ENCODE data around the gene SORCS2.

SORCS2 gene

DNA sequence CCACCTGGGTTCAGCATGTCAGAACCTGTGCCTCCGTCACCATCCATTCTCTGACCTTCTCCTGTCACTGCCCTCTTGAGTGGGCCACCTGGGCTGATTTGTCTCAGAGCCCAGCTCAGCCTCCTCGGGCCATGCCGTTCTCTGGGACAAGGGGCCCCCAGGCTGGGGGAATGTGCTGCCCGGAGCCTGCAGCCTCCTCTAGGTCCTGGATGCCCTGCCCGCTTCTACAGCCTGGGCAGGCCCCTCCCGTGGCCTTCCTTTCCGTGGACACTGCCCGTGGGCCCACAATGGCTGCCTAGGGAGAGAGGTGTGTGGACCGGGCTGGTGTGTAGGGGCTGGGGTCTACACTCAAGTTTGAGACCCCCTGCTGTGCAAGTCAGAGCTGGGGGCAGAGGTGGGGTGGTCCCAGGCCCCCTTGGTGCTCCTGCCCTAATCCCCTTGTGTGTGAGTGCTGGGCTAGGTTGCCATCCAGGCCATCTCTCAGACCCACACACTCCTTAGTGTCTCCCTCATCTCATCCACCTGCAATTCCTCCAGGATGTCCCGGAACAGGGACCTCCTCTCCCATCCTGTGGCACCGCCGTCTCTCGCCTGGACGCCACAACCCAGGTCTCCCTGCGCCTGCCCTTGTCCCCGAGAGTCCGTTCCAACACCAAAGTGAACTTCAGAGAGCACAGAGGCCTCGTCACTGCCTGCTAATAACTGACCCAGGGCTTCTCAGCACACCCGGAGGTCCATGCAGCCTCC is 230.0 kb downstream of the SORCS2 start:
- no peak for DNase-seq

DNA sequence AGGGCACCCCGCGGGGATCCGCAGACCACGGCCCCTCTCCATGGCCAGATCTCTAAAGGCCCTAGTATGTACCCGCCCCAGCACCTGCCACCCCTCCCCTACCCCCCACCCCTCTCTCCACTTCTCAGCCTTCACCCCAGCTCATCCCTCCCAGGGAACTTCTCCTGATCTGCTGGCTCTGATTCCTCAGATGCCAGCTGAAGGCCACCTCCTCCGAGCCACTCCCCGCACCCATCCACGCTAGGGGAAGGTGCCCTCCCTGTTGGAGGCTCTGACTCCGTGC is 230.5 kb downstream of the SORCS2 start:
- DNase-seq: no peak

DNA sequence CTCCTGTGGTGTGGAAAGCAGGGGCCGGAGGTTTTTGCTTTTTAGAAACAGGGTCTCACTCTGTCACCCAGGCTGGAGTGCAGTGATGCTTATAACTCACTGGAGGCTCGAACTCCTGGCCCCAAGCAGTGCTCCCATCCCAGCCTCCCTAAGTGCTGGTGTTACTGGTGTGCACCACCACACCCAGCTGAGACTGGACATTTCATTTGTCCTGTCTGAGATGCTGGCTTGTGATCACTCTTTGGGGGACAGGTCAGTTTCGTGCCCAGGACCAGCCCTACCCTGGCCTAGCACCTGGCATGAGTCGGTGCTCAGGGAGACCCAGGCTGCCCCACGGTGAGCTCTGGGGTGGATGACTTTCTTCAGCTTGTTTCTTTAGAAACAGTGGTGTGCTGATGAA is 231.1 kb downstream of the SORCS2 start:
- no peak for DNase-seq

DNA sequence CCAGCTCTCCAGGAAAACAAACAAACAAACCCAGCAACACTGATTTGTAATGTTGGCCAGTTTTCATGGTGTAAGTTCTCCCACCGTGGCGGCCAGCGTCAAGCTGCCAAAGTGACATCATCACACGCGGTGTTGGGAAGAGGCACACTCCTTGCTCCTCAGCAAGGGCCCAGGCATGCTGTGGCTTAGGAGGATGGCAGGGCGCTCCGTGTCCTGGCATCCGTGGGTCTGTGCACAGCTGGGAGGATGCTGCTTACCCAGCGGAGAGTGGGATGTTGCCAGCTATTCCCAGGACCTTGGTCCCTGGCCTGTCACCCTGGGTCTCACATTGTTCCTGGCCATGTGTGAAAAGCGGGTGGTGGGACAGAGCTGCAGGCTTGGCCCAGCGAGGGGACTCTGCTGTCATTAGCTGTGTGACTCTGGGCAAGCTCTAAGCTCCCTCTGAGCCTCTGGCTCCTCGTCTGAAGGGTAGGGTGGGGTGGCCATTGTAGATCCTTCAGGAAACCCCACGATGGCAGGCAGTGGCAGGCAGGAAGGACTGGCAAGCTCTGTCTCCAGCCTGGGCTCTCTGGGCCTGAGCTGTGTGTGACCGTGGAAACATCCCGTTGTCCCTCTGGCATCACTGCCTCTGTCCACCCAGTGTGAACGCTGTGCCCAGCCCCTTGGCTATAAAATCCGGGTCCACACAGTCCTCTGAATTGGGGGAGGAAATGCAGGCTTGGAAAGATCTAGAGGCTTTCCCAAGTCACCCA is 231.6 kb downstream of the SORCS2 start:
- no peak for DNase-seq

DNA sequence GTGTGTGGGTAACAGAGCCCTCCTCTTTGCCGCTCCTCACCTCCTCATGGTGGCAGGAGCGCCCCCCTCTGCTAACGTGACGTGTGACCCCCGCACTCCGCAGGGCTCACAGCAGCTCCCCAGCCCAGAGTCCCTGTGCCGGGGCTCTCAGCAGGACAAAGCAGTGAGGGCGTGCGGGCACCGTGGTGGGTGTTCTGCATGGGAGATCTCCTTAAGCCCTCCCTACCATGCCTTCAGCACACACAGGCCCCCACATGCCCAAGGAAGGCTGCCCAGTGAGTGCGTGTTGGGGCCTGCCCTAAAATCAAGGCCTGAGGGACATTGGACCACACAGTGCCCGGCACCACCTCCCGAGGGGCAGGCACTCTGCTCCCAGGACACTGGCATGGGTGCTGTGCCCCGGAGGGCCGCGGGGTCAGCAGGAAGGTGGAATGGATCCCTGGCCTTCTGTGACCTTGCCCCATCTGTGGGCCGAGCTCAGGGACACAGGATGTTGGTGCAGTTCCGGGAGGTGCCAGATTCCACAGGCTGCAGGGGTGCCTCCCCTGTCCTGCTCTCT is 232.3 kb downstream of the SORCS2 start:
- DNase-seq: no peak

DNA sequence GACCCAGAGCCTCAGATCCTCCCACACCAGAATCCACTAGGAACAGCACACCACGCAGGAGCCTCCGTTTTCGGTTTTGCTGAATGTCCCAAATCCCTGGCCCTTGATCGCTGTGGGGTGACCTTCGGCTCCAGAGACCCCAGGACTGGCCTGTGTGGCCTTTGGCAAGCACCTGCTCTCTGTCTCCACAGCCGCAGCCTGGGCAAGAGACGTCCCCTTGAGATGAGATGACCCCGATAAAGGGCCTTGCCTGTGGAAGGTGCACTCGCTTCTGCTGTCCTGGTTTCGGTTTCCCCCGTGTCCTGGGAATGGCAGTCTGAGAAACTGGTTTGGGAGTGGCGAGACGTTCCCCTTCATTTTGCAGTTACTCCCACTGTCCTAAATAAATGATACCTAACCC is 232.8 kb downstream of the SORCS2 start:
- no peak for DNase-seq

DNA sequence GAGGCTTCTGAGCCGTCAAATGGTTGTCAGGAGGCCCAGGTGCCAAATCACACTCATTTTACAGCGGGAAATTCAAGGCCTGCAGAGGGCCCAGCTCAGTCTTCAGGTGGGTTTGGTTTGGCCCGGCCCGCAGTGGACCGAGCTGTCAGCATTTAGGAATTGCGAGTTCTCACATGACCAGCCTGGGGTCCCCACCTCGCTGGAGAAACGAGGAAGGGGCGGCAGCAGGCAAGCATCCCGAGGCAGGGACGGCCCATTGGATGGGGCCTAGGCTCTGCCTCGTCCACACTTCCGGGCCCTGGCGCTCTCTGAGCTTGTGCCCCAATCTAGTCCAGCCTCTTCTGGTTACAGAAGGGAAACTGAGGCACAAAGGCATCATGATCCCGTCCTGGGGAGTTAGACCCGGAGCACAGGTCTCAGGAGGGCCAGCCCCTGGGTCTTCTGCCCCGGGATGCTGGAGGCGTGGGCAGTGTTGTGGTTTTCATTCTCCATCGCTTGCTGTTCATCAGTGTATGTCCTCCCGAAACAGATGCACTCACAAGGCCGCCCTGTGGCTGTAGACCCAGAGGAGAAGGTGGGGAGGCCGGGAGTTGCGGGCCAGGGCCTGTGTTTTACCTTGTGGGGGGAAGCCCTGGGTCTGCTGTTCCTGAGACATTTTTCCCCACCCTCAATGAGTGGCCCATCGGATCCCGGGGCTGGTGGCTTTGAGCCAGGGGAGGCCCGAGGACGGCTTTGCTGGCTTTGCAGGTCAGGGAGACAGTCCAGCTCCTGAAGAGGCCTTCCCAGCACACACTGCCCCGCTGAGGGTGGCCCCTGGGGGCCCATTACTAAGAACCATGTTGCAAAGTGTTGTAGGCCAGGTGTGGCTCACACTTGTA is 233.5 kb downstream of the SORCS2 start:
- no peak for DNase-seq

DNA sequence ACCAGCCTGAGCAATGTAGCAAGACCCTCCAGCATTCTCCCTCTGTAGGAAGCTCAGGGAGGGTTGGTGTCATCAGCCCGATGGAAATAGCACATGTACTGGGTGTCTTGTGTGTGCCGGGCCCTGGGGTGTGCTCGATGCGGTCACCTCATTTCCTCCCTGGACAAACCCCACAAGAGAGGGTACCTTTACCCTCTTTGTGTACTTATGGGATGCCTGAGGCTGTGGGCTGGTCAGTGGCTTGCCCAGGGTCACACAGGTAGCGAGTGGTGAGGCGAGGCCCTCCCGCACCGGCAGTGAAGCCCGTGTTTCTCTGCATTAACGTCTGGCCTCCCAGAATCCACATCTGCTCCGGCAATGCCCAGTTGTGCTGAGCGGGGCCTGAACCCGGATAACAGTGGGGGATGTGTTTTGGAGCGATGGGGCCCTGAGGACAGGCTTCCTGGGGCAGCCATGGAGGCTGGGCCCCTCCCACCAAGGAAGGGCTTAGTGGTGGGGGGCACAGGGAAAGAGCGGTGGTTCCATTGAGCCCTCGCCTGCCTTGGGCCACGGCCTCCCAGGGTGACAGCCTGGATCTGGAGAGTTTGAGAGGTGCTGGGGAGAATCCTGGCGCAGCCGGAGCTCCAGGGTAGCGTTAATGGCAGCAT is 234.3 kb downstream of the SORCS2 start:
- DNase-seq: no peak

DNA sequence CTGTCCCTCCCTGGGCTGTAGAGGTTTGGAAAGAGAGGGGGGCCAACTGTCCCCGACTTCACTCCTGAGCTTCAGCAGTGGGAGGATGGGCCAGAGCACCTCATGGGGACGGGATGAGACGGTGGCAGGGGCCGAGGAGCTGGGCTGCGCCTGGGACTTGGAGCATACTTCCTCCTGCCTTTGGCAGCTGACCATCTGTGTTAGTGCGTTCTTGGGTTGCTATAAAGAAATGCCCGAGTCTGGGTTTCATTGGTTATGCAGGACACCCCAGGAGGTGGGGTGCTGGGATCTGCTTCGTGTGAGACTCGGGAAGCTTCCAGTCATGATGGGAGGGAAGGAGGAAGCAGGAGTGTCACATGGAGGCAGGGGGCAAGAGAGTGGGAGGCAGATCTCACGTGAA is 235.0 kb downstream of the SORCS2 start:
- DNase-seq: no peak

DNA sequence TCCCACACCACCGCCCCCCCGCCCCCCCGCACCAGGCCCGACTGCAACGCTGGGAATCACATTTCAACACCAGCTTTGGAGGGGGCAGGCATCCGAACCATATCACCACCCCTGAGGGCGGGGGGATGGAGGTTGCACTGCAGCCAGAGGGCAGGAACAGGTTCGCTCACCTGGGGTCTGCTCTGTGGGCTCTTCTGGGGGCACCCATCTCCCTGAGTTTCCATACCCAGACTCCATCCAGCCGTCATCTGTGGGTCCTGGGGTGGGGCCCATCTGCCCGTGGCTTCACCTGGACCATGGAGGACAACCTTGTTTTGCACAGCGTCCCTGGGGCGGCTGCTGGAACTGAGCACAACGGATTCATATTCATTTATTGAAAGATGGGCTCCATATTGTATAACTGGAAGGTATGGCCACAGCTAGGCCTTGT is 235.5 kb downstream of the SORCS2 start:
- no peak for DNase-seq

DNA sequence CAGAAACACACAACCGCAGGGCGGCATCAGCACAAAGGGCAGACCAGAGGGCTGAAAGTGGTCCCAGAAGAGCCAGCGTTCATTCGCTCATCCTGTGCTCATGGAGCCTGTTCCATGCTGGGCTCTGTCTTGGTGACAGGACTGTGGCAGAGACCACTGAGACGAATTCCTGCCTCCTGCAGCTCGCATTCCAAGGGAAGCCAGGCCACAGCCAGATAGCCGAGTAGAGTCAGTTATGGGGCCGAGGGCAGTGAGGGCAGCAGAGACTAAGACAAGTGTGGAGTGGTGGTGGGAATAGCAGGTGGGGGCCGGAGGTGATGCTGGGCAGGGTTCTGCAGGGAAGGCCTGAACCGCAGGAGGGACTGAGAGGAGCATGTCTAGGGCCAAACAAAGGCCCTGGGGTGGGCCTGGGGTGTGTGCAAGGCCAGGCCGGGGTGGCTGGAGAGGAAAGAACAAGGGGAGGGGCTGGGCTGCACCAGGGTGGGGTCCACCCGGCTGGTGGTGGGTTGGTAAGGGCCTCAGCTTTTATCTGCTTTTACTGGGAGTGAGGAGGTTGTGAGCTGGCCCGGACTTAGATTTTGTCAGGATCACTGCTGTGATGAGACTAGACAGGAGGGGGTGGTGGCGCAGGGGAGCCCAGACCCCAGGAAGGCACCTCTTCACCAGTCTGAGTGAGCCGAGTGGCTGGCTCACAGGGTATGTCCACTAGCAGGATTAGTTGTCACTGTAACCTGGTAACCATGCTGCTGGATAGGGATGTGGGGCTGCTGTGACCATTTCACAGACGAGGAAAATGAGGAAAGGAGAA is 236.1 kb downstream of the SORCS2 start:
- no peak for DNase-seq

DNA sequence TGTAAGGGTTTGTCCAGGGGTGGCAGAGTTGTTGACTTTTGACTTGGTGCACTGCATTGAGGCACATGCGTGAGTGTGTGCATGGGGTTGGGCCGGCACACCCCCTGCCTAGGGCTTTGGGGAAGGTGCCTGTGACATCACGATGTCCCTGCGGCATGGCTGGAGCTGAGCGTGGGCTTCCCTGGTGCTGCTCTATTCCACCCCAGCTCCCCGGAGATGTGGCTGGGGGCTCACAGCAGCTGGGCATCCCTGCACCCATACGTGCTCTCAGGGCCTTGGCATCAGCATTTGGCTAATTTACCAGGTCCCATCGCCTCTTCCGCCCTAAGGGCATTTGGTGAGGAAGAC is 236.7 kb downstream of the SORCS2 start:
- no peak for DNase-seq

DNA sequence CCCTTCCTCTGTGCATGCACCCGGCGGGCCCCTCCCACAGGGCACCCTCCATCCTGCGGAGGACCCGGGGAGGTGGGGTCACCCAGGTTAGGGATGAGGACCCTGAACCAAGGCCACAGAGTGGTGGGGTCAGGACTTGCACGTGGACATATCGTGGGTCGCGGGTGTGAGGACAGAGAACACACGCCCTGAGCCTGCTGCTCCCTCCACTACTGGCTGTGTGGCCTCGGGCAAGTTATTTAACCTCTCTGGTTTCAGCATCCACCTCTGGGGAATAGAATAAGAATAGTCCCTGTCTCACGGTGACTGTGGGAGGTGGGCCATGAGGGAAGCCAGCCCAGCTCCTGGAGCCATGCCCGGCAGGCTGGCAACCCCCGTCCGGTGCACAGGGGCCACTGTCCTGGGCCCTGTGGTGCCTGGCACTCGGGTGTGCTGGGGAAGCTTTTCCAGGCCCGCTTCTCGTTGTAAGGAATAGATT is 237.3 kb downstream of the SORCS2 start:
- no peak for DNase-seq

DNA sequence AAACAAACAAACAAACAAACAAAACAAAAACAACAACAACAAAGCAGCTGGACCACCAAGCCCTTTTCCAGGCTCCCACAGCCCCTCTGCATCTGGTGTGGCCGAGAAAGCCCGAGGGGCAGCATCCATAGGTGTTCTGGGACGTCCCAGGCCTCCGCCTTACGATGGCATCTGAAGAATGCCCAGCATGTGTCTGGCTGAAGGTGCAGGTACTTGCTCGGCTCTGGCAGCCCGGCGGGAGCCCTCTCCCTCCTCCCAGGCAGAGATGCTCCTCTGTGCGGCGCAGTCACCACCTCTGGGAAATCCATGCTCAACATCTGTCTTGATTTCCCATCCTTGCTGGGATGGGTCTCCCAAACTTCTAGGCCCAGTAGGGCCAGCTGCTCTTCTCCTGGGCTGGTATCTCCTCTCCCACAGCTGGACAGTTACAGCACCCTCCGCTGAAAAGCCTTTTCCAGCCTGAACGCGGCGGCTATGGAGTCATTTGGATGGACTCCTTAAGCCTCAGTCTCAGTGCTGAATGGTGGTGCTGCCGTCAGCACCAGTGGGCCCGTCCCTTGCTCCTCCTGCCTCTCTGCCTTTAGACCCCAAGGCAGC is 238.1 kb downstream of the SORCS2 start:
- no peak for DNase-seq

DNA sequence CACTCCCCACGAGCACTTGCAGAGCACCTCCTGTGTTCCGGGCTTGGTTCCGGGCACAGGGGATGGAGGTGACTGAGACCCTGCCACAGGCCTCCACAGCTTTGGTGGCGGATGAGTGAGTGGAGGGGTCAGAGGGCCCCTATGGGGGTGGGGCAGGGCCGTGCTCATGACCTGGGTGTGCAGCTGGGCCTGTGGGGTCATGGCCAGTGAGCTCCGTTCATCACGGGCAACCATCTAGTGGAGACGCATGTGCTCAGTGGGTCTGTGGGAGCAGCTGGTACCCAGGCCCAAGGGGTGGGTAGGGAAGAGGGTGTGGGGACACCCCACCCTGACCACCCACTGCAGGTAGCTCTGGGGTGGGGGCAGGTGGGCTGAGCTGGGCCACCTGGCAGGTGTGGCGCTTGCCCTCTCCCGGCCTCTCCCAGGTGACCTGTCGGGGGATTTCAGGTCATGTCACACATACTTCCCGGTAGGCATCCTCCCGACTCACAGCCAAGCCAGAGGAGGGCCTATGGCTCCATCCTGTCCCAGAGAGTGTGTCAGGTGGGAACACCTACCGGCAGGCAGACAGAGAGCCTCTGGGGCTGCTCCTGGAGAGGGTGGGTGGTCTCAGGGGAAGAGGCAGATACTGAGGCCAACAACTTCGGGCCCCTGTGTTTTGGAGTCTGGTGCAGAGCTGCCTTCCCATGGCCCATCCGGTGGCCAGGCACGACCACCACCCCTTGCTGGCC is 238.8 kb downstream of the SORCS2 start:
- no peak for DNase-seq

DNA sequence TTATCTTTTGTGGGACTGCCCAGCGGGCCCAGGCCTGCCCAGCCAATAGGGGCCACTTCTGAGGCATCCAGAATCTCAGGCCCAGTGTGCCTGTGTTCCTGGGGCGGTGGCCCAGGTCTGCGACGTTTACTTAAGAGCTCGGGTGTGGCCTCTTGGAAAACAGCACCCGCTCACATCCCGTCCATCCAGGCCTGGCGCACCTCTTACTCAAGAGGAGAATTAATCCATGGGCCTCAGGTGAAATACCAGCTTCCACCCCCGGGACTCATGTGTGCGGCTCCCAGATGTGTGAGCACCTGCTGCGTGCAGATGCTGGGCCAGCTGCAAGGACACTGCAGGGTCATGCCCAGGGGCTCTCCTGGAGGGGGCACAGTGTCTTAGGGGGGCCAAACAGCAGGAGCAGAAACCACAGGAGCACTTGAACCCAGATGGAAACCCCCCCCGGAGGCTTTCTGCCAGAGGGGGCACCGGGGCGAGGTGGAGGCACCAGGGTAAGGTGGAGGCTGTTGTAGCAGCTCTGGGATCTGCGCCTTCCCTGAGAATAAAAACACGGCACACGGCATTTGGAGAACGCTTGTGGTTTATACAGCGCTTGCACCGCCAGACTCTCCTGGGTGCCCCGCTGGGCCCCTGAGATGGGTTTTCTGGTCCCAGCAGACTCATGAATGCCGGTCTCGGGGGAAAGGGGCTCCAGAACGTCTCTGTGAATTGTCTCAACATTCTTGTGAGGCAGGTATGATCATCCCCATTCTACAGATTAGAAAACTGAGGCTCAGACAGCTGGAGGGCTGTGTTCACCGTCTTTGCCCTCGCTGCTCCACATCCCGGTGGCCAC is 239.6 kb downstream of the SORCS2 start:
- no peak for DNase-seq

DNA sequence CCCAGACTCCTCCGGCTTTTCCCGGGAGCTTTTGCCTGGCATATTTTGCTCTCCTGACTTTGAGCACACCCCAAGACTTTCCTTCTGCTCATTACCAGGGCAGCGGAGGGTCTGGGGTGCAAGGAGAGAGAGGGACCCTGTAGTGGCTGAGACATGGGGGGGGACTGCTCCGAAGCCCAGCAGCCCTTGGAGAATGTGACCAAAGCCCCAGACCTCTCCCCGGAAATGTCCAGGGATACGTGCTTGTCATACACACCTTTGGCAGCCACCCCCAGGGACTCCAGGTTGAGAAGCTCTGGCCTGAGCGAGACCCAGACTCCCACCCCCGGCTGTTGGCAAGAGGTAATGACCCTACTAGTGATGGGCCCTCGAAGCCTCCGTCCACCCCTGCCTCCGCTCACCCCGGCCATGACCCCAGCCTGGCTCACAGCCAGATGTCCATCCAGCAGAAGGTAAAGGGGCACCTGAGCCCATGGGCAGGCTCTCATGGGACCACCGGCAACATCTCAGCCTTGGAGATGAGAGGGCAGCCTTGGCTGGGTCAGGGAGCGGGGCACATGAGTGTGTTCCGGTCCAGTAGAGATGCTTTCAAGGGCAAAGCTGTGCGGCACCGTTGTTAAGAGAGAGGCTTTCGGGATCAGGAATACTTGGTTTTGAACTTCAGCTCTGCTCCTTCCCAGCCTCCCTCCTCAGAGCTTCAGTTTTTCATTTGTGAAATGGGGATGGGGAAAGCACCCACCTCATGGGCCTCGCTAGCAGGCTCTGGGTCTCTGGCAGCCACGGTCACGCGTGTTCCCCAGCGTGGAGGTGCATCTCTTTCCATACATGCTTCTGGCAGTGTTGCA is 240.4 kb downstream of the SORCS2 start:
- DNase-seq: no peak

DNA sequence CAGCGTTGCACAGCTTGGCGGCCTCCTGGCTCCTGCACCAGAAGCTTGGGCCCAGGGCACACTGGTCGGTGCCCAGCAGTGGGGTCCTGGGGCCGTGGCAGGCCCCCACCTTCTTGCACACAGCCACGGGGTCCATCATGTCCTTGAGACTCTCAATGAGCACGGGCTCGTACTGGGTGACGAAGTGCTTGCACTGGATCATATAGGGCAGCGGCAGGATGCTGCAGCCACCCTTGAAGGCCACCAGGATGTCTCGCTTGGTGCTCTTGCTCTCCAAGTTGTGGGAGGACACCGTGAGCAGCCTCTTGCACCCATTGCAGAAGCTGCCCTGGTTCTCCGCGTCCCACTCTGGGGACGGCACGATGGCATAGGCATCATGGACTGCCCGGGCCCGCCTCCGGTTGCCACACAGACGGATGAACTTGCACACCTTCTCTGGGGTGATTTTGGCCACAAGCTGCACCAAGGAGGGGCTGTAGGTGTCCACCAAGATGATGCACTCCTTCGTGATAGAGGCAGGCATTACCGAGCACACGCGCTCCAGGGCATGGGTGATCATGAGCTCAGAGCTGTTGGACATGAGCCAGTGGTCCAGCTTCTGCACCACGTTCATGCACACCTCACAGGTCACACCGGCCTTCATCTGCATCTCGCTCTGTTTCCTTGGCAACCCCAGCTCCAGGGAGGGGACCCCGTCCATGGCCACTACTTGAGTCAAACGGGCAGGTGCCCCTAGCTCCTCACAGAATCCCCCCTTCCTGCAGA is 241.2 kb downstream of the SORCS2 start:
- no peak for DNase-seq

All from fibroblast of skin of right quadriceps (primary cell).